GM19238 (cell line): Measurements from ENCODE around the gene KRT76.

Experiments
- DNase-seq: peaks from one replicate; pipeline ENCODE4 v3.0.0; 2011; ENCODE audit warnings: low spot score; ENCODE audit not compliant: insufficient read length

The KRT76 gene

GRCh38 chr12:52735816-52736632, 41.1 kb downstream of the KRT76 start:
- no peak for DNase-seq

GRCh38 chr12:52735106-52735505, 42.0 kb downstream of the KRT76 start:
- no peak for DNase-seq

DNA sequence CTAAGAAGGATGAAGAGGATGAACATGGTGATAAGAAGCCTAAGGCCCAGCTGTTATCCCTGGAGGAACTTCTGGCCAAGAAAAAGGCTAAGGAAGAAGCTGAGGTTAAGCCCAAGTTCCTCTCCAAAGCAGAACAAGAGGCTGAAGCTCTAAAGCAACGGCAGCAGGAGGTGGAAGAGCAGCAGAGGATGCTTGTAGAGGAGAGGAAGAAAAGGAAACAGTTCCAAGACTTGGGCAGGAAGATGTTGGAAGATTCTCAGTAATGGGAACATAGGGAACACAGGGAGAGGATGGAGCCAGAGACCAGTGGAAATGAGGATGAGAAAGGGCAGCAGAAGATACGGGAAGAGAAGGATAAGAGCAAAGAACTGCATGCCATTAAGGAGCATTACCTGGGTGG, 46.4 kb downstream of the KRT76 start:
- no peak for DNase-seq

GRCh38 chr12:52730383-52730782, 46.8 kb downstream of the KRT76 start:
- DNase-seq = no peak

GRCh38 chr12:52729147-52729546, 48.0 kb downstream of the KRT76 start:
- no peak for DNase-seq

- no peak for DNase-seq
Observed at GRCh38 chr12:52728374-52728773, 48.8 kb downstream of the KRT76 start.

DNA sequence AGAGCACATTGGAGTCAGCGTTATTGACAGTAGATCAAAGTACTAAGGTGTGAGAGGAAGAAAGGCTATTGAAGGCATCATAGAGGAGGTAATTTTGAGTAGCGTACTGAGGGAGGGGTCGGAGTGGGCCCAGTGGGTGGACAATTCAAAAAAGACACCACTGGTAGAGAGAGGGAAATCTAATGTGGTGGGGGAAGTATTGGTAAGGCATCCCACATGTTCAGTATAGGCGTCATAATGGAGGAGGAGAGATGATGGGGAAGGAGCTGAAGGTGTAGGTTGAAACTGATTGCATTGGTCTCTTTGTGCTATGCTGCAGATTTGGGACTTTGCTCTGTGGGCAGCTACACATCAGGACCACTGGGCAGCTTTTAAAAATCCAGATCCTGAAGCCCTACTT, 50.1 kb downstream of the KRT76 start:
- no peak for DNase-seq

DNA sequence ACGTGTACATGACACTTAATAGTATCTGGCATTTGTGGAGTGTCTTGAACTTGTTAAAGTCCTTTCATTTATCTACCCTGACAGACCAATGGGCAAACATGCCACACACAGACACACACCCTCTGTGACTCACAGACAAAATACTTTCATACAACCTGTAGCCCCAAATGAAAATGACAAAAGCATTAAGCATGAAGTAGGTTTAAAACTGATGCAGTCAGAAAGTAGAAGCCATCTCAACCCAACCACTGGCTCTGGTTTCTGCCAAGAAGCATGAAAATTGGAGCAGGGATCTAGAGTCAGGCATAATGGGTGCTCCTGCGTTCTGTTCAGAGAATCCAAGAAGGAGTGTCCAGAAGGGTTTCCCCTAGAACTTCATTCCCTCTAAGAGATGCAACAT, 50.7 kb downstream of the KRT76 start:
- no peak for DNase-seq

DNA sequence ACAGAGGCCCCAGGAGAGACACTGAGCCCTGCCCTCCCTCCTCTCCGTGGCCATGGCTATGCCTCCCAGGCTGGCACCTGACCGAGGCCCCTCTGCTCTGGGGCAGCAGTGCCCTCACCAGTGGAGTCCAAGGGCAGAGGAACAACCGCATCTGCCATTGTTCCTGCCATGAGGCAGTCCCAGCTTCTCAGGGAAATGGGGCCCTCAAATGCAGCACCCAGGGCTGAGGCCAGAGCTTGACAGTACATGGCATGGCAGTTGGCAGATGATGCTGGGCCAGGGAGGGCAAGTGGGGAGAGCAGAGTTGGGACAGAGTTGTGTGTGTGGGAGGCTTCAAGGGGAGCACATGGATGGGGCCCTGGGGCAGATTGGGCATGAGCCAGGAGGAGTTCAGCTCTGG, 52.8 kb downstream of the KRT76 start:
- no peak for DNase-seq

DNA sequence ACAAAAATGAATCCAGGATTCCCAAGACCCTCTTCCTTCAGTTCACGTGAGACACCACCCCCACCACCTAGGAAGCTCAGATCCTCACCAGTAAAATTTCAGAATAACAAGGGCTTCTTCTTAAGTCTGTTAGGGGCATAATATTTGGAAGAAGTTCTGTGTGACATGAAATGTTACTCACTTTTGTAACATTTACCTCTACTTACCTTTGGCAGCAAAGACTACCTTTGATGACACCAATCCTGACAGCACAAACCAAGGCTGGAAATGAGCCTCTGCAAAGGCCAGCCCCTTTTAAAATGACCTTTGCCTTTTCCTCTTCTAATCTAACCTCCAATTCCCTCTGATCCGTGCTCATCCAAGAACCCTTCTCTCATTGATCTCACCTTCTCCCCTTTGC, 54.5 kb downstream of the KRT76 start:
- no peak for DNase-seq

DNA sequence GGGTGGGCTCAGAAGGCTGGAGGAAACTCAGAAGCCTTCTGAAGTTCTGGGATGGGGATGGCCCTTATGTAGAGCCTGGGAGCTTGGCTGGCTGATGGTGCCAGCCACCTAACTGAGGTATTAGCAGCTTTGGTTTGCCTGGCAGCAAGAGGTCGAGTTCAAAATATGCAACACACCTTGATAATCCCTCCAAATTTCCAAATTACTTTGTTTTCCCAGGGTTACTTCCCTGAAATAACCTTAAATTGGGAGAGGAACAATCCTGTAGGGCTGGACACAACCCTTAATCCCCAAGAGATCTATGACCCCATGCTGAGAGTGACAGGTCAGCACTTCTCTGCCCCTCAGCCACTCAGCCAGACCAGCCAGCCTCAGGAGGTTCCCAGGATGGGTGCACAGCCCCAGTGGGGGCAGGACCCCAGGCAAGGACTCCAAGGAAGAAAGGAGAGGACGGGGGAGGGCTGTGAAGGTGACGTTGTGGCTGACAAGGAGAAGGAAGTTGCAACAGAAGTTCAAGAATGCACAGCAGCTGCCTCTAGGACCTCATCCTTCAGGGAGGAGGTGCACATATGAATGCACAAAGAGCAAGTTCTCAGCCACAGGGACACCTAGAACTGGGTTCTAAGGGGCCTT, 55.2 kb downstream of the KRT76 start:
- no peak for DNase-seq

- DNase-seq = no peak
Observed at GRCh38 chr12:52720365-52720886, 56.7 kb downstream of the KRT76 start.
